ENCODE results near the gene HOXC4.

- no peak for TF ChIP-seq CTCF (IDR thresholded peaks at IDR 0.05)
- no peak for TF ChIP-seq POLR2A (IDR thresholded peaks at IDR 0.05)
Measured at GRCh38 chr12:54028314-54029201, 25.1 kb upstream of the HOXC4 start, which contains the start of gene HOXC6.
